Smooth muscle cell (in vitro differentiated cells): ENCODE data around the gene AHNAK. TPM values are rescaled to one million over a fixed set of nuclear protein-coding genes. Genes with fewer than 3 reads are reported as not detected.

Experiments used
- DNase-seq: peaks from one replicate; lab custom pipeline; 2025; ENCODE audit not compliant: unreplicated experiment; lab: John Stamatoyannopoulos, UW
- H2AFZ ChIP-seq: fragments of 200-600 bp; sonication (generic); 2 replicates; pipeline ENCODE4 v1.6.0; 2016; ENCODE audit warnings: antibody characterized with exemption, low read depth, mild to moderate bottlenecking
- H3F3A ChIP-seq: fragments of 200-600 bp; sonication (generic); 2 replicates; pipeline ENCODE4 v1.6.0; 2017; ENCODE audit warnings: antibody characterized with exemption, low read depth
- H3K27ac ChIP-seq: fragments of 200-600 bp; sonication (generic); 2 replicates; pipeline ENCODE4 v1.5.1; 2016; ENCODE audit warnings: low read depth, mild to moderate bottlenecking
- H3K27me3 ChIP-seq: fragments of 200-600 bp; sonication (generic); 2 replicates; pipeline ENCODE4 v1.6.1; 2016; ENCODE audit warnings: low read depth, mild to moderate bottlenecking
- H3K36me3 ChIP-seq: fragments of 200-600 bp; sonication (generic); 2 replicates; pipeline ENCODE4 v1.5.1; 2016; ENCODE audit warnings: low read depth
- H3K4me1 ChIP-seq: fragments of 200-600 bp; sonication (generic); 2 replicates; pipeline ENCODE4 v1.5.1; 2016; ENCODE audit warnings: low read depth
- H3K4me2 ChIP-seq: fragments of 200-600 bp; sonication (generic); 2 replicates; pipeline ENCODE4 v1.6.0; 2016; ENCODE audit warnings: mild to moderate bottlenecking
- H3K4me3 ChIP-seq: fragments of 200-600 bp; sonication (generic); 2 replicates; pipeline ENCODE4 v1.5.1; 2016; ENCODE audit warnings: mild to moderate bottlenecking
- H3K79me2 ChIP-seq: fragments of 200-600 bp; sonication (generic); 2 replicates; pipeline ENCODE4 v1.6.0; 2016; ENCODE audit warnings: low read depth, mild to moderate bottlenecking
- H3K9ac ChIP-seq: fragments of 200-600 bp; sonication (generic); 2 replicates; pipeline ENCODE4 v1.6.0; 2016; ENCODE audit warnings: low read depth
- H3K9me3 ChIP-seq: fragments of 200-600 bp; sonication (generic); replicated peaks from 2 replicates; pipeline ENCODE4 v1.5.1; 2016; ENCODE audit warnings: low read depth
- H4K20me1 ChIP-seq: fragments of 200-600 bp; sonication (generic); 2 replicates; pipeline ENCODE4 v1.6.0; 2016; ENCODE audit warnings: low read depth
- CTCF ChIP-seq: fragments of 200-600 bp; sonication (generic); IDR thresholded peaks from 2 replicates; pipeline ENCODE4 v1.5.1; 2017; ENCODE audit warnings: borderline replicate concordance, mild to moderate bottlenecking, antibody characterized with exemption; ENCODE audit not compliant: insufficient read depth, poor library complexity, severe bottlenecking
- WGBS: methylation state at CpG from one replicate; pipeline ENCODE4 v1.1.7; 2016; ENCODE audit warnings: low lambda C conversion rate; 5-methylcytosine and 5-hydroxymethylcytosine counted together
- polyA plus RNA-seq: library from polyadenylated mRNA; unstranded; fragments of >200 nt; fragmentation: Nextera tagmentation; extraction: Ambion mirVana; gene quantifications from 2 replicates; pipeline ENCODE4 v1.2.1, GENCODE V29; 2016
- total RNA-seq: library from RNA; depleted of rRNA; stranded (reverse); fragments of >200 nt; gene quantifications from 2 replicates; pipeline ENCODE4 v1.2.3, GENCODE V29; 2014

The AHNAK gene
- total and polyA plus RNA-seq, 2 experiments from 2014 or later, result 27.2 to 229 TPM

- no peak for DNase-seq
- no peaks in the 10 kb centered on the region for H4K20me1 ChIP-seq
- TF ChIP-seq CTCF, result no peak
- H2AFZ ChIP-seq, result no peak overlapping the region
- 90% methylated on average over 4 of the region's 4 CpGs for WGBS
- peaks cover 8% of the 10 kb centered on the region for H3F3A ChIP-seq
- peaks cover 5% of the 10 kb centered on the region for H3K4me1 ChIP-seq
- no peak overlapping the region for H3K4me3 ChIP-seq
- H3K36me3 ChIP-seq, result no peaks in the 10 kb centered on the region
- H3K79me2 ChIP-seq, result no peaks in the 10 kb centered on the region
- H3K9me3 ChIP-seq, result no peaks in the 10 kb centered on the region
- H3K27me3 ChIP-seq, result no peaks in the 10 kb centered on the region
- no peak overlapping the region for H3K4me2 ChIP-seq
- H3K27ac ChIP-seq, result peak overlapping the region; percentile 1
- H3K9ac ChIP-seq, result no peak overlapping the region
These were observed 48.6 kb downstream of the AHNAK start for GRCh38 chr11:62498031-62498430.

GRCh38 chr11:62497132-62497801, 49.3 kb downstream of the AHNAK start:
- Histone ChIP-seq H3K27me3 (no peaks in the 10 kb centered on the region), H3K4me1 (peaks cover 5% of the 10 kb centered on the region), H3K9ac (no peak overlapping the region), H4K20me1 (no peaks in the 10 kb centered on the region), H2AFZ (no peak overlapping the region), H3K27ac (peak overlapping the region; percentile 18), H3K36me3 (no peaks in the 10 kb centered on the region), H3K79me2 (no peaks in the 10 kb centered on the region), H3K4me2 (no peak overlapping the region), H3K4me3 (no peak overlapping the region), H3K9me3 (no peaks in the 10 kb centered on the region), H3F3A (peaks cover 8% of the 10 kb centered on the region)
- no peak for TF ChIP-seq CTCF
- no peak for DNase-seq
- WGBS, result 76% methylated on average over 7 of the region's 7 CpGs

- Histone ChIP-seq H3K4me2 (no peak overlapping the region), H3K27me3 (no peaks in the 10 kb centered on the region), H3K79me2 (no peaks in the 10 kb centered on the region), H3K36me3 (no peaks in the 10 kb centered on the region), H3K9ac (no peak overlapping the region), H3K4me1 (peaks cover 2% of the 10 kb centered on the region), H2AFZ (no peak overlapping the region), H3F3A (peaks cover 8% of the 10 kb centered on the region), H3K9me3 (no peaks in the 10 kb centered on the region), H3K27ac (no peak overlapping the region), H4K20me1 (no peaks in the 10 kb centered on the region), H3K4me3 (no peak overlapping the region)
- DNase-seq, result no peak
- no peak for TF ChIP-seq CTCF
- 96% methylated on average over 6 of the region's 6 CpGs for WGBS
These were observed 49.9 kb downstream of the AHNAK start for GRCh38 chr11:62496676-62497075.

GRCh38 chr11:62494246-62494645, 52.4 kb downstream of the AHNAK start:
- no peak for DNase-seq
- H3K9me3 ChIP-seq, result no peaks in the 10 kb centered on the region
- H3K36me3 ChIP-seq, result no peaks in the 10 kb centered on the region
- no peaks in the 10 kb centered on the region for H3K4me1 ChIP-seq
- no peak overlapping the region for H3K27ac ChIP-seq
- no peaks in the 10 kb centered on the region for H3K79me2 ChIP-seq
- no peak overlapping the region for H3K9ac ChIP-seq
- no peak overlapping the region for H3K4me2 ChIP-seq
- H3F3A ChIP-seq, result no peaks in the 10 kb centered on the region
- no peaks in the 10 kb centered on the region for H4K20me1 ChIP-seq
- no peak overlapping the region for H2AFZ ChIP-seq
- no peak for TF ChIP-seq CTCF
- H3K27me3 ChIP-seq, result no peaks in the 10 kb centered on the region
- WGBS, result 89% methylated on average over 4 of the region's 4 CpGs
- no peak overlapping the region for H3K4me3 ChIP-seq
